ENCODE measurements around the gene ZRSR2.
A peak's percentile ranks its signal among the peaks of the same experiment; 100 is the strongest.
"Not testable (repeated sequence)": the region's sequence is repeated elsewhere in the genome, so short reads cannot be mapped to it uniquely, and the experiment has no call there.

Gene ZRSR2

GRCh38 chrX:15797707-15798106 is 7.4 kb downstream of the ZRSR2 start:
- DNase-seq (ENCODE audit: low read depth), result no peak

- DNase-seq (ENCODE audit: low read depth), result no peak
These were observed 14.3 kb downstream of the ZRSR2 start for GRCh38 chrX:15804563-15804962.

- DNase-seq (ENCODE audit: low read depth), result no peak
These were observed 18.0 kb downstream of the ZRSR2 start for GRCh38 chrX:15808254-15808653.

GRCh38 chrX:15812192-15812938 is 22.1 kb downstream of the ZRSR2 start:
- no peak for DNase-seq (ENCODE audit: low read depth)

GRCh38 chrX:15813416-15813815 is 23.1 kb downstream of the ZRSR2 start:
- DNase-seq (ENCODE audit: low read depth), result no peak

- no peak for DNase-seq (ENCODE audit: low read depth)
These were observed 24.6 kb downstream of the ZRSR2 start for GRCh38 chrX:15814771-15815365.

GRCh38 chrX:15815779-15816437 is 25.6 kb downstream of the ZRSR2 start:
- DNase-seq (ENCODE audit: low read depth), result no peak

- no peak for DNase-seq (ENCODE audit: low read depth)
These were observed 26.1 kb downstream of the ZRSR2 start for GRCh38 chrX:15816438-15816809.

GRCh38 chrX:15816886-15817285 is 26.6 kb downstream of the ZRSR2 start:
- DNase-seq (ENCODE audit: low read depth), result peak; percentile 4

- no peak for DNase-seq (ENCODE audit: low read depth)
These were observed 30.1 kb downstream of the ZRSR2 start for GRCh38 chrX:15820106-15821073.

GRCh38 chrX:15822922-15823321 is 32.6 kb downstream of the ZRSR2 start:
- no peak for DNase-seq (ENCODE audit: low read depth)

- no peak for DNase-seq (ENCODE audit: low read depth)
These were observed 35.7 kb downstream of the ZRSR2 start for GRCh38 chrX:15825936-15826335.

- DNase-seq (ENCODE audit: low read depth), result no peak
These were observed 38.9 kb downstream of the ZRSR2 start for GRCh38 chrX:15829217-15829616.

GRCh38 chrX:15831347-15831746 is 41.1 kb downstream of the ZRSR2 start:
- DNase-seq (ENCODE audit: low read depth), result not testable (repeated sequence)

- DNase-seq (ENCODE audit: low read depth), result no peak
These were observed 43.8 kb downstream of the ZRSR2 start for GRCh38 chrX:15834053-15834452.

GRCh38 chrX:15834827-15835595 is 44.7 kb downstream of the ZRSR2 start:
- DNase-seq (ENCODE audit: low read depth), result no peak

- DNase-seq (ENCODE audit: low read depth), result no peak
These were observed 47.7 kb downstream of the ZRSR2 start for GRCh38 chrX:15838017-15838416.

GRCh38 chrX:15841853-15842516 is 51.7 kb downstream of the ZRSR2 start:
- no peak for DNase-seq (ENCODE audit: low read depth)

- no peak for DNase-seq (ENCODE audit: low read depth)
These were observed 53.7 kb downstream of the ZRSR2 start for GRCh38 chrX:15843960-15844359.

- no peak for DNase-seq (ENCODE audit: low read depth)
These were observed 58.3 kb downstream of the ZRSR2 start for GRCh38 chrX:15848576-15848975.

GRCh38 chrX:15849555-15849954 is 59.3 kb downstream of the ZRSR2 start:
- DNase-seq (ENCODE audit: low read depth), result no peak

Measured in stimulated activated CD8-positive, alpha-beta memory T cell treated with anti-CD3 and anti-CD28 coated beads, Interleukin-12 subunit alpha, Interleukin-12 subunit beta, amount 100 ng/mL, for 4 hours (primary cell).